ENCODE results near the gene MYO16. TPM values are rescaled to one million over a fixed set of nuclear protein-coding genes. Genes with fewer than 3 reads are reported as not detected.
"Not testable (repeated sequence)": the region's sequence is repeated elsewhere in the genome, so short reads cannot be mapped to it uniquely, and the experiment has no call there.

MYO16 gene
- total RNA-seq, 1 donor from 2014 or later = 0.27 TPM

DNA sequence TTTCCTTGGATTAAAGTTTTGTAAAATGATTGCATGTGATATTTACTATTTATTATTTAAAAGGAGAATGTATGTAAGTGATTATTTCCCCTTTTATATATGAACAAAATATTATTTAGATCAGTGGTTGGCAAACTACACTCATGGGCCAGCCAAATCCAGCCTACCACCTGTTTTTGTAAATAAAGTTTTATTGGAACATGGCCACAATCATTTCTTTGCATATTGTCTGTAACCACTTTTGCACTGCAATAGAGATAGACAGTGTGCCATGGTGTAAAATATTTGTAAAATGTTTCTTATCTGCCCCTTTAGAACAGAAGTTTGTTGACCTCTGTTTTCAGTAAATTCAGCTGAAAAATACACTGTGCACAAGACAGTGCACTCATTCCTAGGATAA is 426.4 kb downstream of the MYO16 start:
- intact Hi-C loops (cut with DNase I) = no loop called here
- DNase-seq (ENCODE audit: low spot score) (no peak), ATAC-seq (no peak)

DNA sequence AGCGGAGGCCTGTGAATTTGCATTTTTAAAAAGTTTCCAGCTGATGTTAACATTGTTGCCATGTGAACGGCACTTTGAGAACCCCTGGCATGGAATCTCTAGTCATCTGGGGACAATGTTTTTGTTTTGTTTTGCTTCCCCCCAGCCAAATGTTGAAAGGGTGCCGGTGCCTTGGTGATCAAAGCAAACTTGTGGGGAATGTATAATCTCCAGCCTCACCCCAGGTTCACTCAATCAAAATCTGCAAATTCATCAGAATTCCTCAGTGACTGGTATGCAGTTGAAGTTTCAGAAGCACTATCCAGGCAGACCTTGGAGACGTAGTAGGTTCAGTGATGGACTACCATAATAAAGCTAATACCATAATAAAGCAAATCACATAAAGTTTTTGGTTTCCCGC is 428.7 kb downstream of the MYO16 start:
- intact Hi-C loops (cut with DNase I) = no loop called here
- DNase-seq (ENCODE audit: low spot score) (no peak), ATAC-seq (no peak)

- ATAC-seq = no peak
- intact Hi-C loops (cut with DNase I) = no loop called here
- DNase-seq (ENCODE audit: low spot score) = no peak
Observed at GRCh38 chr13:109072505-109072904, 443.1 kb downstream of the MYO16 start.

DNA sequence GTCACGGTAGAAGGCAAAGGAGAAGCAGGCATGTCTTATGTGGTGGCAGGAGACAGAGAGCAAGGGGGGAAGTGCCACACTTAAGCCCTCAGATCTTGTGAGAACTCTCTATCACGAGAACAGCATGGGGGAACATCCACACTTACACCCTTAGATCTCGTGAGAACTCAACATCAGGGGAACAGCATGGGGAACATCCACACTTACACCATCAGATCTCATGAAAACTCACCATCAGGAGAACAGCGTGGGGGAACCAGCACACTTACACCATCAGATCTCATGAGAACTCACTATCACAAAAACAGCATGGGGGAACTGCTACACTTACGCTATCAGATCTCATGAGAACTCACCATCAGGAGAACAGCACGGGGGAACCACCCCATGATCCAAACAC is 445.0 kb downstream of the MYO16 start:
- DNase-seq (ENCODE audit: low spot score) = no peak
- no peak for ATAC-seq
- intact Hi-C loops (cut with DNase I) = no loop called here

- ATAC-seq = no peak
- intact Hi-C loops (cut with DNase I) = no loop called here
- DNase-seq (ENCODE audit: low spot score) = no peak
Observed at GRCh38 chr13:109074853-109075252, 445.4 kb downstream of the MYO16 start.

- DNase-seq (ENCODE audit: low spot score) (no peak), ATAC-seq (no peak)
- intact Hi-C loops (cut with DNase I) = no loop called here
Observed at GRCh38 chr13:109087916-109088623, 458.7 kb downstream of the MYO16 start.

DNA sequence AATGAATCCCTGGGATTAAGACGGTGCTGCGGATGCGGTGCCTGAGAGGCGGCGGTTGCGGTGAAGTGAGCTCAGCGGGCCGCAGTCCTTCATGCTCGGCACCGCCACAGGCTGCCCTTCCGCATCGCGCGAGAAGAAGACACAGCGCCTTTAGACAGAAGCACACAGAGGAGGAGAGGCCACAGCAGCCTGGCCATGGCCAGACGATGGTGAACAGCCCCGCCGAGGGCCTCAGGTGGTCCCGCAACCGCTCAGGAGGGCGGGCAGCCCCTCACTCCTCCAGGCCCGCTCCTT is 459.2 kb downstream of the MYO16 start:
- DNase-seq (ENCODE audit: low spot score) = no peak
- intact Hi-C loops (cut with DNase I) = no loop called here
- ATAC-seq = no peak

DNA sequence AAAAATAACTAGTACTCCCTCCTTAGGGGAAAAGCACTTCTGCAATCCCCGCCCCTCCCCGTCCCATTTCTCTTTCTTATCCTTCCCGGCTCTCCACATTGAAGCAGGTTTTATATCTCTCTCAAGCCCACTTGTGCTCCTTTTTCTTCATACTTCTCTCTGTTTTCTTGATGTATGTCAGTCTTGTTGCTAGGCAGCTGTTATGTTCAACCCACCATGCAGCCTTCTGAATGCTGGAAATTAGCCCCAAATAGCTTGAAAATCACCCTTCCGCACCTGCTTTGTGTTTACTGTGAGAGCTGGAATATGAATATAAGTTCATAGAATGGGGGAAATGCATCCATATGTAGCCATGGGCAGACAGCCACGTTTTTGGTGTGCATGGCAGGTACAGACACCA is 461.4 kb downstream of the MYO16 start:
- DNase-seq (ENCODE audit: low spot score) (no peak), ATAC-seq (no peak)
- intact Hi-C loops (cut with DNase I) = no loop called here

GRCh38 chr13:109091249-109091648 is 461.8 kb downstream of the MYO16 start:
- no peak for DNase-seq (ENCODE audit: low spot score)
- intact Hi-C loops (cut with DNase I) = no loop called here
- ATAC-seq = no peak

- DNase-seq (ENCODE audit: low spot score); intact Hi-C loops (cut with DNase I); ATAC-seq: not testable (repeated sequence)
Observed at GRCh38 chr13:109092186-109092585, 462.8 kb downstream of the MYO16 start.

DNA sequence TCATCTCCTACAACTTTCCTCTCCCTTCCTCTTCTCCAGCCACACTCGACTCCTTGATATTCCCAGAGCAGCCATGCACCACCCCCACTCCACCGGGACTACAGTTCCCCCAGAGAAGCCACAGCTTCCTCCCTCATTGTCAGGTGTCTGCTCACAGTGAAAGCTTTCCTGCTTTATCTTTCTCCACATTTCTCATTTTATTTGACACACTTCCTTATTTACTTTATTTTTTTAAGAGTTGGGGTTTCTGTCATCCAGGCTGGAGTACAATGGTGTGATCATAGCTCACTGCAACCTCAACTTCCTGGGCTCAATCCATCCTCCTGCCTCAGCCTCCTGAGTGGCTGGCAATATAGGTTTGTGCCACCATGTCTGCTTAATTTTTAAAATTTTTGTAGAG is 464.6 kb downstream of the MYO16 start:
- intact Hi-C loops (cut with DNase I) = no loop called here
- DNase-seq (ENCODE audit: low spot score) = no peak
- no peak for ATAC-seq

DNA sequence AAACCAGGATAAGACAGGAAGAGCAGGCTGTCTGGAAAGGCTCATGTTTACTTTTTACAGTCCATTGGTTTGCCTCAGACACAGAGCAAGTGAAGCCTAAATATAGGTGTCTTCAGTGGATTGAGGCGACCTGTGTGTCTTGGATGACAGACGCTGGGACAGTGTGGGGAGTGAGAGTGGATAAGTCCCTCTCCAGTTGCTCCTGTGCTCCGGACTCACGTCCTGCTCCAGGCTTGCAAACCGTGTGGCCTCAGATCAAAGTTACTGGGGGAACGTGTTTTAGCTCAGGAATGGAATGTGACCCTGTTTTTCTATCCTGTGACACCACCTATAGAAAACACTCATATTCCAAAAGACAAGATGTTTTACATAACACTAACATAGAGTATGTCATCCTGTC is 465.7 kb downstream of the MYO16 start:
- DNase-seq (ENCODE audit: low spot score) = no peak
- intact Hi-C loops (cut with DNase I) = no loop called here

GRCh38 chr13:109096101-109096500 is 466.7 kb downstream of the MYO16 start:
- DNase-seq (ENCODE audit: low spot score) = no peak
- no peak for ATAC-seq
- intact Hi-C loops (cut with DNase I) = no loop called here

More for the DNA sequence above, 465.7 kb downstream of the MYO16 start:
- ATAC-seq = no peak

- intact Hi-C loops (cut with DNase I) = no loop called here
- ATAC-seq (no peak), DNase-seq (ENCODE audit: low spot score) (no peak)
Observed at GRCh38 chr13:109100705-109101304, 471.4 kb downstream of the MYO16 start.

DNA sequence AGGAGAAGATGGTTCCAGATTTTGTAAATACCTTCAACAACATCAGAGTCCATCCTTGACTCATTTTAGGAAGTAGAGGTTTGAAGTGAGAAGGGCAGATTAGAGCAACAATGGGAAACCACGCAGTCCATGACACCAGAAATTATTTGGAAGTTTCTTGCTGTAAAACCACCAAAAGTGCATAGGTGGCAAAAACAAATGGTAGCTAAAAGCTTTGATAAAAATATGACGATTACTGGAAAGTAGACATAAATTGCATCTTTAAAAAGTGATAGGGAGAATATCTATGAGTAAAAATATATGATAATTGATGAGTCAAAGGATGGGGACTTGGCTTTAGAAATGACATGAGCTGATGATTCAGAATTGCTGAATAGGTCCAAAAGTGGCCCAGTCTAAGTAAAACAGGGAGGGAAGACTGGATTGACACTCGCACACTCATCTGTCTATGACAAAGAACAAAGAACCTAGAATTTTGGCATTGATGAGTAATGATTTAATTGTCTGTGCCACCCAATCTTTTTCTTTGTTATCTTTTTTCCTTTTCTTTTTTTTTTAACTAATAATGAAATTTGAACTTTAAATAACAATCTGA is 472.2 kb downstream of the MYO16 start:
- intact Hi-C loops (cut with DNase I) = no loop called here
- ATAC-seq = no peak
- DNase-seq (ENCODE audit: low spot score) = no peak

DNA sequence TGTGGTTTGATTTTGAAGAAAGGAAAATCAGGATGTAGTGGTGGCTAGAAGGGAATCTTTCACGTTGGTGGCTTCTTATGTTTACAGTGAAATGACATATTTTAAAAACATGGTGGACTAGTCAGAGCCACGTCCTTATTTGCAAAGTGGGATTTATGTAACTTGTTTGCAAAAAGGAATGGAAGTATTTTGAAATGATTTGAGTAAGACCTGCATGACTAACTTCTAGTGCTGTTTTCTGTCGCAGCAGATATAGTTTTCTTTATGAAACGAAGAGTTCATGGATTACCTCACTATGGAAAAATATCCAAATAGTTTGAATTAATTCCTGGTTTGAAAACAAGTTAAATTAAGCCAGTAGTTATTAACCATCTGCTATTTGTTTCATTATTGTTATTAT is 476.5 kb downstream of the MYO16 start:
- no peak for DNase-seq (ENCODE audit: low spot score)
- no peak for ATAC-seq
- intact Hi-C loops (cut with DNase I) = no loop called here

DNA sequence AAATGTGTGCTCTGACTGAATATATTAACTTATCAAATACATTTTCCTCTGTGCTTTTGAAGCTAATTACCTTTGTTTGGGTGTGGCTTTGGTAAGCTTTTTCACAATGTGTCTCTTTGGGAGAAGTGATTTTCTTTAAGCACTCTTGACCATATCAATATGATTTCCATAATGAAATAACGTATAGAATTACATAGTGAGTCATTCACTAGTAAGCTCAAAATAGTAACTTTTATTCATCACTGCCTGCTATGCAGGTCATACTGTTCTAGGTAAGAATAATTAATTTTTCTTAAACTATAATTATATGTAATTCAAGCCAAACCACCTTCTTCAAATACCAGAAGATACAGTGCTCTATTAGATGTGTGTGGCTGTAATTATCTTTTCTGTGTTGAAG is 480.7 kb downstream of the MYO16 start:
- ATAC-seq (no peak), DNase-seq (ENCODE audit: low spot score) (no peak)
- intact Hi-C loops (cut with DNase I) = no loop called here

DNA sequence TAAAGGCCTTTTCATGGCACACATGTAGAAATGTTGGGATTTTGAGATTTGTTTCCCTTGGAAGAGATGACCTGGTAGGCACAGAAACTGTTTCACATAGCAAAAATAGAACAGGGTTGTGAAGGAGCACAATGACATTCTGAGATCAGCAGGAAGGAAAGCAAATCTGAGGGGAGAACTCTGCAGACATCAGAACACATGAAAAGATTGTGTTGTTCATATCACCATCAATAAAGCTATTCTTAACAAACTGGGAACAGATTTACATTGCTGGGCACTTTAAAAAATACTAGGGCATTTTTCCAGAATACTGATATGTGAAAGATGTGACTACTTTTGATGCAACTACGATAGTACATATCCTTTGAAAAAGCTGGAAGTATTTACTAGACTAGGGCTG is 481.7 kb downstream of the MYO16 start:
- intact Hi-C loops (cut with DNase I) = no loop called here
- DNase-seq (ENCODE audit: low spot score) = no peak
- no peak for ATAC-seq

DNA sequence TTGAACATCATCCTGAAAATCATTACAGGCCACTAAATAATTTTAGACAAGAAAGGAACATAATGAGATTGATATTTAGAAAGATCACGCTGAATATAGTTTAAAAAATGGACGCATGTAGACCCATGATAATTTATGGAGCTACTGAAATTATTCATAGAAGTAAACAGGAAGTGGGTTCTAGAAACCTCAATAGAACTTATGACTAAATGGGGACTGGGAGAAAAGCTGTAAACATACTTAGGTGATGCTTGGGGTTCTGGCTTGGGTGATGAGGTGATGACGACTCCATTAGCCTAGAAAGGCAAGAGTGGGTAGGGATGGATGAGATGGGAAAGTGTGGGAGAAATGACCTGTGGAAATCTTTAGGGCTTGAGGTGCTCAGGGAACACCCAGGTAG is 484.0 kb downstream of the MYO16 start:
- ATAC-seq (no peak), DNase-seq (ENCODE audit: low spot score) (no peak)
- intact Hi-C loops (cut with DNase I) = no loop called here

DNA sequence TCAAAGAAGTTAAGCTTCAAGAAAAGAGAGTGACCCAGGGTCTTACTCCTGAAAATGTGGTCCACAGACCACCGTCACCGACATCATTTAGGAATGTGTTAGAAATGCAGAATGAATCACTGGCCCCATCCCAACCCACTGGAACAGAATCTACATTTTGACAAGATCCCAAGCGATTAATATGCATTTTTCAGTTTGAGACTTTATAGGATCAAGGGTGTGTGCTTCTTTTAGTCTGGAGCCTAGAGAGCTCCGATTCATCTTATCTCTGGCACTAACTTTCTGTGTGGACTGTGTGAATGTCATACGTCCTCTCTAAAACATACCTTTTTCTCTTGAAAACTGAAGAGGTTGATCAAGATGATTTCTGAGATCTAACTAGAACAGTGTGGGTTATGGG is 484.8 kb downstream of the MYO16 start:
- intact Hi-C loops (cut with DNase I) = no loop called here
- ATAC-seq (no peak), DNase-seq (ENCODE audit: low spot score) (no peak)

- DNase-seq (ENCODE audit: low spot score) = no peak
- no peak for ATAC-seq
- intact Hi-C loops (cut with DNase I) = no loop called here
Observed at GRCh38 chr13:109114991-109115390, 485.6 kb downstream of the MYO16 start.

All from sciatic nerve (tissue), 2 donors.